BLaER1 (cell line): Measurements from ENCODE around the gene NCKAP5.

Experiments used
- H3K27ac ChIP-seq: shearing (Covaris generic); formaldehyde crosslinking; 2 replicates; pipeline ENCODE4 v1.8.1; 2022
- H3K27me3 ChIP-seq: shearing (Covaris generic); formaldehyde crosslinking; 2 replicates; pipeline ENCODE4 v1.8.1; 2022
- H3K36me3 ChIP-seq: shearing (Covaris generic); formaldehyde crosslinking; 2 replicates; pipeline ENCODE4 v1.8.1; 2022
- H3K4me1 ChIP-seq: shearing (Covaris generic); formaldehyde crosslinking; 2 replicates; pipeline ENCODE4 v1.8.1; 2022
- H3K4me2 ChIP-seq: shearing (Covaris generic); formaldehyde crosslinking; 2 replicates; pipeline ENCODE4 v1.8.1; 2022
- H3K4me3 ChIP-seq: shearing (Covaris generic); formaldehyde crosslinking; 2 replicates; pipeline ENCODE4 v1.8.1; 2022
- H3K9ac ChIP-seq: shearing (Covaris generic); formaldehyde crosslinking; 2 replicates; pipeline ENCODE4 v1.8.1; 2022
- H3K9me3 ChIP-seq: shearing (Covaris generic); formaldehyde crosslinking; 2 replicates; pipeline ENCODE4 v1.8.1; 2022
- H4K20me1 ChIP-seq: shearing (Covaris generic); formaldehyde crosslinking; 2 replicates; pipeline ENCODE4 v1.8.1; 2022
- Cebpa-rat ChIP-seq: shearing (Covaris generic); IDR thresholded peaks from 2 replicates; pipeline ENCODE4 v1.8.1; 2022

NCKAP5 gene

DNA sequence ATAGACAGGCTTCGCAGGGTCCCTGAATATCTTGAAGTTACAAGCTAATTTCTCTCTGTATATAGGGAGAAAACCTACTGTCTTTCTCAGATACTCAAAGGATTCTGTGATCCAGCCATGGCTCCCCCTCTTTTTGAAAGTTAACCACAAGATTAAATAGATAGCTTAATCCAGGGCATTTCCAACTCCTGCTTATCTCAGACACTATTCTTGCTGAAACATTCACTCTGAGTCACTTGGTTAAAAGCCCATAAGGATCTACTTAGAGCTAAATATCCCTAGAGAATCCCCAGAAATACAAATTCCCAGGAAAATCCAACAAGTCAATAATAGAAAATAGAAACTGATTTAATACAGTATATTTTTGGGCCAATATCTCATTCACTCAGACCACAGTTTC, 719.1 kb downstream of the NCKAP5 start:
- no peaks in the 10 kb centered on the region for H4K20me1 ChIP-seq
- no peak overlapping the region for H3K9ac ChIP-seq
- no peaks in the 10 kb centered on the region for H3K4me1 ChIP-seq
- no peak overlapping the region for H3K4me3 ChIP-seq
- no peak for TF ChIP-seq Cebpa-rat
- H3K27ac ChIP-seq = no peak overlapping the region
- H3K9me3 ChIP-seq = no peaks in the 10 kb centered on the region
- H3K27me3 ChIP-seq = no peaks in the 10 kb centered on the region
- no peak overlapping the region for H3K4me2 ChIP-seq
- H3K36me3 ChIP-seq = no peaks in the 10 kb centered on the region

DNA sequence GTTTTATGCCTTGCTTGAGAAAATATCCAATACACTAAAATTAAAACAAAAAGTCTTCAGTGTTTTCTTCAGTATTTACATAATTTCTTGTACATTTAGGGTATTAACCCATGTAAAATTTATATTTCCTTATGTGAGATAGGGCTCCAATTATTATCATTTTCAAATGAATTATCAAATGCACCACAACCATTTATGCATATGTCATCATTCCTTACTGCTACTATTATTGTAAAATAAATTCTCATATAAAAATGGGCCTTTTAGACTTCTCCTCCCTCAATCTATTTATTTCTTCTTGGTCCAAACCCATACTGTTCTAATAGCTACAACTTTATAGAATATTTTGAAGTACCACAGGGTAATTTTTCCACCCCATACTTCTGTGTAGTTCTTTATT, 722.9 kb downstream of the NCKAP5 start:
- no peak for TF ChIP-seq Cebpa-rat
- H3K9me3 ChIP-seq = no peaks in the 10 kb centered on the region

DNA sequence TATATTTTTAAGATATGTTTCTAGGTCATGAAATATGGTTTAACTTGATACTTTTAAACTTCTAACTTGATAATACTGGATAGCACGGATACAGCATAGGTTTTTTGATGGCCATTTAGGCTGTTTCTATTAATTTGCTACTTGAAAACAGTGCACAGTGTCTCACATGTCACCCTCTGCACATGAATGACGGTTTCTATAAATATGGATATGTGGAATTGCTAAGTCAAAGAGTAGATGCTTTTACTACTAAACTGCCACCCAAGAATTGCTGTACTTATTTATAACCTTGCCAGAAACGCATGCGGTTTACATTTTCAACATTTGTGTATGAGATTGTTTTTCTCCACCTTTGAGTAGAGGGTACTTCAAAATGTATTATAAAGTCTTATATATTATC, 723.7 kb downstream of the NCKAP5 start:
- Histone ChIP-seq H3K27me3 (no peaks in the 10 kb centered on the region), H3K4me2 (no peak overlapping the region), H4K20me1 (no peaks in the 10 kb centered on the region), H3K36me3 (no peaks in the 10 kb centered on the region), H3K9me3 (no peaks in the 10 kb centered on the region), H3K27ac (no peak overlapping the region), H3K4me3 (no peak overlapping the region), H3K4me1 (no peaks in the 10 kb centered on the region), H3K9ac (no peak overlapping the region)
- no peak for TF ChIP-seq Cebpa-rat

More for the DNA sequence above, 722.9 kb downstream of the NCKAP5 start:
- Histone ChIP-seq H4K20me1 (no peaks in the 10 kb centered on the region), H3K27ac (no peak overlapping the region), H3K36me3 (no peaks in the 10 kb centered on the region), H3K27me3 (no peaks in the 10 kb centered on the region), H3K9ac (no peak overlapping the region), H3K4me2 (no peak overlapping the region), H3K4me3 (no peak overlapping the region), H3K4me1 (no peaks in the 10 kb centered on the region)

DNA sequence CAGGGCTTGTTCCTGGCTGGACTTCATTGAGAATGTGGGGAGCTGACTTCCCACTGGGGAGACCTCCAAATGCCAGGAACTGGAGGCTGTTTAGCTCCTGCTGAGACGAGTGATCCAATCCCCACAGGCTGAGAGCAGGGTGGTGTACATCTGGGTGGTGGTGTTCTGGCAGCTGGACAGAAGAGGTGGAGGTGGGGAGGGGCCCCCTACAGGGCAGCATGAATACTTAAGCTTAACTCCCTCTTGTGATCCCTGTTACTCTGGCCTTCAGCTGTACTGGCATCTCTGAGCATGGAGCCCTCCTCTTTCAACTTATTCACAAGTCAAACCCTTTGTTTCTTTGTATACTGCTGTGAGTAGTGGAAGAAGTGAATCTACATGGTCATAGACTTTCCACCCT, 730.5 kb downstream of the NCKAP5 start:
- Histone ChIP-seq H3K4me1 (no peaks in the 10 kb centered on the region), H3K9ac (no peak overlapping the region), H3K4me2 (no peak overlapping the region), H3K27me3 (no peaks in the 10 kb centered on the region), H3K4me3 (no peak overlapping the region), H4K20me1 (no peaks in the 10 kb centered on the region), H3K36me3 (no peaks in the 10 kb centered on the region), H3K9me3 (no peaks in the 10 kb centered on the region), H3K27ac (no peak overlapping the region)
- no peak for TF ChIP-seq Cebpa-rat

DNA sequence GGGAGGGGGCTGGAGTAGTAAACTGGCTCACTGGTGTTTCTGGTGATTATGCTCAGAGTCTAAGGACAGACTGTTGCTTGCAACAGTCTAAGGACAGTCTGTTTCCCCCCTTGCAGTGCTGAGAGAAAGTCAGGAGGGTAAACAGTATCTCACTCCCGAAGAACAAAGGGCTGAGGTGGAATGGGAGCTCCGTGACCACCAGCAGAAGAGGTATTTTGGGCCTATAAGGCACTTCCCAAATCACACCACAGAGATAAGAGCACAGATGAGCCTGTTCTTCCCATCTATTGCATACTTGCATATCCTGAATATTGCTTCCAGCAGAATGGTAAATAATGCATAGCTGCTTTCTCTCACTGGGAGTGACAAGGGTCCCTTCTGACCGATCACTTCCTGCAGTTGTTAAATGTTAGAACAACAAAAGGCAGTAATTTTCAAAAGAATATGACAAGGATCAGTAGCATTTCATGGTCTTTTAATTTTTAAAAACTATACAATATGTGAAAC, 737.9 kb downstream of the NCKAP5 start:
- Histone ChIP-seq H3K4me3 (no peak overlapping the region), H3K4me1 (no peaks in the 10 kb centered on the region), H3K27ac (no peak overlapping the region), H3K27me3 (no peaks in the 10 kb centered on the region), H3K4me2 (no peak overlapping the region), H3K9me3 (no peaks in the 10 kb centered on the region), H3K36me3 (no peaks in the 10 kb centered on the region), H4K20me1 (no peaks in the 10 kb centered on the region), H3K9ac (no peak overlapping the region)
- TF ChIP-seq Cebpa-rat = no peak

DNA sequence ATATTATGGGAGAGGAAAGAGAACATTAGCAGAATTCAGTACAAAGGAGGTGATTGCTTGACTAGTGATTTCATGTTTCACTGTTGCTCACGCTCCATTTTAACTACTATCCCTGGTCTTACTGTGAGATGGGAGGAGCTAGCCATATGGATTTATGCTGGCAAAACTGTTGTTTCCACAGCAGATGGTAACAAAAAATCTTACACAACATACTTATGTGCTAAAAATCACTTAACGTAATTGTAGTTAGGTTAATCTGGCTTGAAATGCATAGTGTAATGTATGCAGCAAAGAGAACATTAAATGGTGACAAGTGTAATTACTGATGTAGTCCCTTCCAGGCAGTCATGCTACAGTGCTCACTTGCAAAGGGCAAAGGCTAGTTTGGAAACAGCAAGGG, 742.7 kb downstream of the NCKAP5 start:
- Histone ChIP-seq H3K9me3 (no peaks in the 10 kb centered on the region), H3K9ac (no peak overlapping the region), H3K36me3 (no peaks in the 10 kb centered on the region), H3K27ac (no peak overlapping the region), H3K4me3 (no peak overlapping the region), H4K20me1 (no peaks in the 10 kb centered on the region), H3K4me2 (no peak overlapping the region), H3K27me3 (no peaks in the 10 kb centered on the region), H3K4me1 (no peaks in the 10 kb centered on the region)
- no peak for TF ChIP-seq Cebpa-rat

DNA sequence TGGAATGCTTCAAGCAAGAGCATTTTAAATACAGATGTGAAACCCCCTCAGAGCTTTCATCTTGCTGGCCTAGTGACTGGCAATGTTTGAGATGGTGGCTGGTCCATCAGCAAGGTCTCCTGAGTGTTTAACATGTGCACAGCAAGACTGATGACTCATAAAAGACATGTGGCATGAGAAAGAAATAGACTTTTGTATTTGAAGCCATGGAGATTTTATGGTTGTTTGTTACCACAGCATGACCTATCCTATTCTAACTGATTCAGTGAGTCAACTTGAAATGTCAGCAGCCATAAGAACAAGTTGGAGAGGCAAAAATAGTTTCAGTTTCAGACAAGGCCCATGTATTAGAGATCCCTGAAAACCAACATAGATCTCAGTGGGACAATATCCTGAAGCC, 743.5 kb downstream of the NCKAP5 start:
- no peak overlapping the region for H3K4me3 ChIP-seq
- no peak overlapping the region for H3K4me2 ChIP-seq
- no peak overlapping the region for H3K27ac ChIP-seq

DNA sequence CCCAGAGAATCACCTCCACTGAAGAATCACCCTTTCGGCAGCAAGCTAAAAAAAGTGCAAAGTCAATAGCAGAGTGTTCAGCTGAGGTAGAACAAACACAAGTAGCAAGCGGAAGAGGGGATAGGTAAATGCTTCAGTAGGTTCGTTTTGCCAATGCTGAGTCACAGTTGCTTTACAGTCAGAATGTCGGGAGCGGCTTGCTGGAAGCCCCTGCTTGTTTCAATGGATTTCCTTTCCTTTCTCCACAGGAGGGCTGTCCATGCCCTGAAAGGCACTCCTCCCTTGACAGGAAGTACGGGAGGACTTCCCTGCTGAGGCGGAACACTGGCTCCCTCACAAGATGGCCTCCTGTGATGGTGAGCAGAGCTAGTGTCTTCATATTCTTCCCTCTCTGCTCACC, 752.0 kb downstream of the NCKAP5 start:
- H4K20me1 ChIP-seq = no peaks in the 10 kb centered on the region

More for the DNA sequence above, 743.5 kb downstream of the NCKAP5 start:
- Histone ChIP-seq H3K4me1 (no peaks in the 10 kb centered on the region), H3K9me3 (no peaks in the 10 kb centered on the region), H3K27me3 (no peaks in the 10 kb centered on the region), H3K9ac (no peak overlapping the region), H3K36me3 (no peaks in the 10 kb centered on the region), H4K20me1 (no peaks in the 10 kb centered on the region)
- TF ChIP-seq Cebpa-rat = no peak

DNA sequence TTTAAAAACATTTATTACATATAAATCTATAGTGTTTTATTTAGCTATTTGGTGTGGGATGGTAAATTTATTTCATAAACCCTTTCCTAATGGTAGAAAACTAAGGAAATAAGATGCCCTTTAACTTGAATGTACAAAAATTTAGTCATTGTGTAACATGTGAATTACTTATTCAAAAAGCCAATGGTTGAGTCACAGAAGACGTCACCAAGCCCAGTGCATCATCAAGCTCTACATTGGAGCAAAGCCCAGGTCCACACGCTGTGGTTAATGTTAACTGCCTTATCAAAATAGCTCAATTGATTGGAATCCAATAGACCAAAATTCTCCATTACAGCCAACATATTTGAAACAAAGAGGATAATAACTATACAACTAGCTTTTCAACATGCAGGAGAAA, 752.7 kb downstream of the NCKAP5 start:
- no peaks in the 10 kb centered on the region for H3K27me3 ChIP-seq
- no peaks in the 10 kb centered on the region for H3K9me3 ChIP-seq
- H3K36me3 ChIP-seq = no peaks in the 10 kb centered on the region
- H3K4me3 ChIP-seq = no peak overlapping the region
- no peak overlapping the region for H3K9ac ChIP-seq
- no peaks in the 10 kb centered on the region for H3K4me1 ChIP-seq
- no peak overlapping the region for H3K4me2 ChIP-seq
- no peak for TF ChIP-seq Cebpa-rat
- no peak overlapping the region for H3K27ac ChIP-seq
- no peaks in the 10 kb centered on the region for H4K20me1 ChIP-seq

More for the DNA sequence above, 752.0 kb downstream of the NCKAP5 start:
- Histone ChIP-seq H3K27ac (no peak overlapping the region), H3K4me2 (no peak overlapping the region), H3K4me1 (no peaks in the 10 kb centered on the region), H3K36me3 (no peaks in the 10 kb centered on the region), H3K4me3 (no peak overlapping the region), H3K9ac (no peak overlapping the region), H3K27me3 (no peaks in the 10 kb centered on the region), H3K9me3 (no peaks in the 10 kb centered on the region)
- TF ChIP-seq Cebpa-rat = no peak

DNA sequence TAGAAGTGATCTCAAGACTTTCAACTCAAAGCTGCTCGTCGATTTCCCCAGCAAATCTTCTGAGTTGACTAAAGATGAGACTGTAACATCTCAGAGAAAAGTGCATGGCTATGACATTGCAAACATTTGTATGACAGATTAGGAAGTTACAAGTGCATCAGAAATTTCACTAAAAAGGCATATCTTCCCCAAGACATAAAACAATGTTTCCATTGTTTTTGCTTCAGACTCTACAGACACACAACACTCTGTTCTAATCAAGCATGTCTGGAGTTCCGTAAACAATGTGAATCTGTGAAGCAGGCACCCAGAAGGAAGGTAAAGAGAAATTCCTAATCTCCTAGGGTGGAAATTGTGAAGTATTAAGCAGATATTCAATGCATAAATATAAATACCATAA, 753.6 kb downstream of the NCKAP5 start:
- Histone ChIP-seq H3K36me3 (no peaks in the 10 kb centered on the region), H3K9me3 (no peaks in the 10 kb centered on the region), H3K4me1 (no peaks in the 10 kb centered on the region), H3K4me2 (no peak overlapping the region), H3K9ac (no peak overlapping the region), H3K27me3 (no peaks in the 10 kb centered on the region), H3K4me3 (no peak overlapping the region), H3K27ac (no peak overlapping the region), H4K20me1 (no peaks in the 10 kb centered on the region)
- no peak for TF ChIP-seq Cebpa-rat

DNA sequence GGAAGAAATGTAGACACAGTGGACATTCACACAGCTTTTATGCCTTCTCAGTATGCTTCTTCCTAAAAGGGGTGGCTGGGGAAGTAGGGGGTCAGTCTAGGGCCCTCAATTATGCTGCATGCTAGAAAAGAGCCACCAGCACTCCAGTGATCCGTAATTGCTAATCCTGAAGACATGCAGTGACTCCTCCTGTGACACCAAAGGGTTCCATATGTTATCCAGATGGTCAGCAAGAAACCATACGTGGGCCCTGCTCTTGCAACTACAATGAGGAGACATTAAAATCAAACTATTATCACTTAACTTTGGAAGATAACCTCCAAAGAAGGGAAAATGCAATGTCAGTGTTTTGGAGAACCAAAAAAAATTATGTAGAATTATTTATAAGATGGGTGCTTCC, 754.8 kb downstream of the NCKAP5 start:
- Histone ChIP-seq H3K9me3 (no peaks in the 10 kb centered on the region), H3K27ac (no peak overlapping the region), H3K27me3 (no peaks in the 10 kb centered on the region), H3K9ac (no peak overlapping the region), H3K36me3 (no peaks in the 10 kb centered on the region), H3K4me3 (no peak overlapping the region), H4K20me1 (no peaks in the 10 kb centered on the region), H3K4me1 (no peaks in the 10 kb centered on the region), H3K4me2 (no peak overlapping the region)
- TF ChIP-seq Cebpa-rat = no peak
